SIG-M5 treated with dmso at 0.1 percent for 504 hours (cell line): ENCODE results near the gene CTSD.
A peak's percentile ranks its signal among the peaks of the same experiment; 100 is the strongest.
"Not testable (repeated sequence)": the region's sequence is repeated elsewhere in the genome, so short reads cannot be mapped to it uniquely, and the experiment has no call there.

Experiments used
- DNase-seq: peaks from one replicate; lab custom pipeline; 2025; ENCODE audit not compliant: unreplicated experiment; lab: John Stamatoyannopoulos, UW

Gene CTSD

GRCh38 chr11:1770528-1770927 lies 6.8 kb upstream of the CTSD start:
- peak; percentile 70 for DNase-seq

GRCh38 chr11:1770061-1770460 lies 6.3 kb upstream of the CTSD start:
- no peak for DNase-seq

- not testable (repeated sequence) for DNase-seq
These were observed 5.7 kb upstream of the CTSD start for GRCh38 chr11:1769304-1769936.

- DNase-seq: no peak
These were observed 4.4 kb upstream of the CTSD start for GRCh38 chr11:1768141-1768469.

- no peak for DNase-seq
These were observed 3.8 kb upstream of the CTSD start for GRCh38 chr11:1767399-1768140.

- no peak for DNase-seq
These were observed 3.1 kb upstream of the CTSD start for GRCh38 chr11:1766719-1767398.

- DNase-seq: no peak
These were observed 2.4 kb upstream of the CTSD start for GRCh38 chr11:1765871-1766718.

- DNase-seq: no peak
These were observed 361 bp downstream of the CTSD start for GRCh38 chr11:1763336-1763795.

- peak; percentile 13 for DNase-seq
These were observed 1.0 kb downstream of the CTSD start for GRCh38 chr11:1762537-1763302.

GRCh38 chr11:1761857-1762536 lies 1.7 kb downstream of the CTSD start:
- no peak for DNase-seq

- DNase-seq: no peak
These were observed 2.4 kb downstream of the CTSD start for GRCh38 chr11:1761110-1761856.

- DNase-seq: no peak
These were observed 3.2 kb downstream of the CTSD start for GRCh38 chr11:1760351-1761109.

- no peak for DNase-seq
These were observed 3.9 kb downstream of the CTSD start for GRCh38 chr11:1759851-1760220.

GRCh38 chr11:1759151-1759850 lies 4.4 kb downstream of the CTSD start:
- DNase-seq: no peak

- no peak for DNase-seq
These were observed 5.0 kb downstream of the CTSD start for GRCh38 chr11:1758611-1759150.

- DNase-seq: no peak
These were observed 5.7 kb downstream of the CTSD start for GRCh38 chr11:1757861-1758610.
